ENCODE results near the gene USP36.

DNA sequence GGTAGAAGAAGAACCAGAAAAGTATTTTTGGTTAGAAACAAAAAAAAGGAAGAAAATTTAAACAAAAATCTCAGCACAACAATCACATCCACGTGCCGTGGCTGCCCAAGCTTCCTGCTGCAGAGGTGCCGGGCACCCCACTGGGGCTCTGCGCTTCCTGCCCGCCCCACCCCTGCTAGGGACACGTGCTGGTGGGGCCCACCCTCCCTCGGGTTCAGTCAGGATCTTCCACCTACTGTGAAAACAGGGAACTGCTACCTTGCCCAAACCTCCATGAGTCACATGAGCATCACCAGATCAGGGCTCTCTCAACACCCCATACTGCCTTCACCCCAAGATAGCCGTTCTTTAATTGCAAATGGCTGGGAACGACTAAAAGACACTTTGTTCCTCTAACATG is 34.2 kb downstream of the USP36 start:
- TF ChIP-seq, protein P1, sequence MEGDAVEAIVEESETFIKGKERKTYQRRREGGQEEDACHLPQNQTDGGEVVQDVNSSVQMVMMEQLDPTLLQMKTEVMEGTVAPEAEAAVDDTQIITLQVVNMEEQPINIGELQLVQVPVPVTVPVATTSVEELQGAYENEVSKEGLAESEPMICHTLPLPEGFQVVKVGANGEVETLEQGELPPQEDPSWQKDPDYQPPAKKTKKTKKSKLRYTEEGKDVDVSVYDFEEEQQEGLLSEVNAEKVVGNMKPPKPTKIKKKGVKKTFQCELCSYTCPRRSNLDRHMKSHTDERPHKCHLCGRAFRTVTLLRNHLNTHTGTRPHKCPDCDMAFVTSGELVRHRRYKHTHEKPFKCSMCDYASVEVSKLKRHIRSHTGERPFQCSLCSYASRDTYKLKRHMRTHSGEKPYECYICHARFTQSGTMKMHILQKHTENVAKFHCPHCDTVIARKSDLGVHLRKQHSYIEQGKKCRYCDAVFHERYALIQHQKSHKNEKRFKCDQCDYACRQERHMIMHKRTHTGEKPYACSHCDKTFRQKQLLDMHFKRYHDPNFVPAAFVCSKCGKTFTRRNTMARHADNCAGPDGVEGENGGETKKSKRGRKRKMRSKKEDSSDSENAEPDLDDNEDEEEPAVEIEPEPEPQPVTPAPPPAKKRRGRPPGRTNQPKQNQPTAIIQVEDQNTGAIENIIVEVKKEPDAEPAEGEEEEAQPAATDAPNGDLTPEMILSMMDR (IDR thresholded peaks at IDR 0.05; ENCODE audit: low read depth, low read length, missing input control): no peak
- TF ChIP-seq JUND (IDR thresholded peaks at IDR 0.05): no peak
- TF ChIP-seq YY1 (IDR thresholded peaks at IDR 0.05): no peak
- no peak for TF ChIP-seq TAF1 (conservative IDR thresholded peaks at IDR 0.05)
- TF ChIP-seq, protein P2, sequence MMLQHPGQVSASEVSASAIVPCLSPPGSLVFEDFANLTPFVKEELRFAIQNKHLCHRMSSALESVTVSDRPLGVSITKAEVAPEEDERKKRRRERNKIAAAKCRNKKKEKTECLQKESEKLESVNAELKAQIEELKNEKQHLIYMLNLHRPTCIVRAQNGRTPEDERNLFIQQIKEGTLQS (IDR thresholded peaks at IDR 0.05): no peak
- no peak for TF ChIP-seq RAD21 (IDR thresholded peaks at IDR 0.05)
- TF ChIP-seq GABPA (IDR thresholded peaks at IDR 0.05 in 1 of 2, conservative IDR thresholded peaks at IDR 0.05 in 1 of 2): no peak
- no peak for TF ChIP-seq HNF4A (conservative IDR thresholded peaks at IDR 0.05)
- no peak for TF ChIP-seq NR2F2 (IDR thresholded peaks at IDR 0.05)
- TF ChIP-seq, protein P3, sequence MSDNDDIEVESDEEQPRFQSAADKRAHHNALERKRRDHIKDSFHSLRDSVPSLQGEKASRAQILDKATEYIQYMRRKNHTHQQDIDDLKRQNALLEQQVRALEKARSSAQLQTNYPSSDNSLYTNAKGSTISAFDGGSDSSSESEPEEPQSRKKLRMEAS (IDR thresholded peaks at IDR 0.05): no peak
- no peak for TF ChIP-seq FOXA1 (IDR thresholded peaks at IDR 0.05)
- TF ChIP-seq, protein P4, sequence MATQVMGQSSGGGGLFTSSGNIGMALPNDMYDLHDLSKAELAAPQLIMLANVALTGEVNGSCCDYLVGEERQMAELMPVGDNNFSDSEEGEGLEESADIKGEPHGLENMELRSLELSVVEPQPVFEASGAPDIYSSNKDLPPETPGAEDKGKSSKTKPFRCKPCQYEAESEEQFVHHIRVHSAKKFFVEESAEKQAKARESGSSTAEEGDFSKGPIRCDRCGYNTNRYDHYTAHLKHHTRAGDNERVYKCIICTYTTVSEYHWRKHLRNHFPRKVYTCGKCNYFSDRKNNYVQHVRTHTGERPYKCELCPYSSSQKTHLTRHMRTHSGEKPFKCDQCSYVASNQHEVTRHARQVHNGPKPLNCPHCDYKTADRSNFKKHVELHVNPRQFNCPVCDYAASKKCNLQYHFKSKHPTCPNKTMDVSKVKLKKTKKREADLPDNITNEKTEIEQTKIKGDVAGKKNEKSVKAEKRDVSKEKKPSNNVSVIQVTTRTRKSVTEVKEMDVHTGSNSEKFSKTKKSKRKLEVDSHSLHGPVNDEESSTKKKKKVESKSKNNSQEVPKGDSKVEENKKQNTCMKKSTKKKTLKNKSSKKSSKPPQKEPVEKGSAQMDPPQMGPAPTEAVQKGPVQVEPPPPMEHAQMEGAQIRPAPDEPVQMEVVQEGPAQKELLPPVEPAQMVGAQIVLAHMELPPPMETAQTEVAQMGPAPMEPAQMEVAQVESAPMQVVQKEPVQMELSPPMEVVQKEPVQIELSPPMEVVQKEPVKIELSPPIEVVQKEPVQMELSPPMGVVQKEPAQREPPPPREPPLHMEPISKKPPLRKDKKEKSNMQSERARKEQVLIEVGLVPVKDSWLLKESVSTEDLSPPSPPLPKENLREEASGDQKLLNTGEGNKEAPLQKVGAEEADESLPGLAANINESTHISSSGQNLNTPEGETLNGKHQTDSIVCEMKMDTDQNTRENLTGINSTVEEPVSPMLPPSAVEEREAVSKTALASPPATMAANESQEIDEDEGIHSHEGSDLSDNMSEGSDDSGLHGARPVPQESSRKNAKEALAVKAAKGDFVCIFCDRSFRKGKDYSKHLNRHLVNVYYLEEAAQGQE (IDR thresholded peaks at IDR 0.05): no peak
- no peak for TF ChIP-seq EGR1 (IDR thresholded peaks at IDR 0.05; ENCODE audit: low read depth in 2 of 2)
- TF ChIP-seq, protein P5, sequence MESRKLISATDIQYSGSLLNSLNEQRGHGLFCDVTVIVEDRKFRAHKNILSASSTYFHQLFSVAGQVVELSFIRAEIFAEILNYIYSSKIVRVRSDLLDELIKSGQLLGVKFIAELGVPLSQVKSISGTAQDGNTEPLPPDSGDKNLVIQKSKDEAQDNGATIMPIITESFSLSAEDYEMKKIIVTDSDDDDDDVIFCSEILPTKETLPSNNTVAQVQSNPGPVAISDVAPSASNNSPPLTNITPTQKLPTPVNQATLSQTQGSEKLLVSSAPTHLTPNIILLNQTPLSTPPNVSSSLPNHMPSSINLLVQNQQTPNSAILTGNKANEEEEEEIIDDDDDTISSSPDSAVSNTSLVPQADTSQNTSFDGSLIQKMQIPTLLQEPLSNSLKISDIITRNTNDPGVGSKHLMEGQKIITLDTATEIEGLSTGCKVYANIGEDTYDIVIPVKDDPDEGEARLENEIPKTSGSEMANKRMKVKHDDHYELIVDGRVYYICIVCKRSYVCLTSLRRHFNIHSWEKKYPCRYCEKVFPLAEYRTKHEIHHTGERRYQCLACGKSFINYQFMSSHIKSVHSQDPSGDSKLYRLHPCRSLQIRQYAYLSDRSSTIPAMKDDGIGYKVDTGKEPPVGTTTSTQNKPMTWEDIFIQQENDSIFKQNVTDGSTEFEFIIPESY (IDR thresholded peaks at IDR 0.05): no peak
